ENCODE results near the gene SPEF1. TPM values are rescaled to one million over a fixed set of nuclear protein-coding genes. Genes with fewer than 3 reads are reported as not detected.

The SPEF1 gene
- total RNA-seq, 4 donors from 2014 or later: 0.14 TPM; not detected in 3

DNA sequence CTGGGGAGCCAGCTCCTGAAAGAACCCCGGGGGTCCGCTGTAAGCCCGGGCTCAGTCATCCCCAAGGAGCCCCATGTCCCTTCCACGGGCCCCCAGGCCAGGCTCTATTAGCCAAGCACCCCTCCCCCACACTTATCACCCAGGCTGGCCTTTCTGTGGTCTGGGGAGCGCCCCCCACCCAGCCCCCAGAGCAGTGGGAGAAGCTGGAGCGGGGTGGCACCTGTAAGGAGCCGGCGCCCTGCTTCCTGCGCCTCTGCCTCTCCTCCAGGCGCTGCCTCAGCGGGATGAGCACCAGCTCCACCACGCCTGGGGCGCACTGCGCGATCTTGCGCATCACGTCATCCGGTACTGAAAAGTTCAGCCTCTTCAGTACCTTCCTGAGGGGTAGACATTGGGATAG, 2.3 kb downstream of the SPEF1 start:
- WGBS, 2 donors (ENCODE audit: low coverage in 1 of 2): 49% methylated on average over 18 of the region's 18 CpGs; no CpG with 5 or more reads in 1 of the 2 donors
- no peak for DNase-seq
- Histone ChIP-seq H3K27ac (no peak overlapping the region), H3K27me3 (peaks cover 16% of the 10 kb centered on the region), H3K36me3 (no peaks in the 10 kb centered on the region), H3K4me1 (peaks cover 5 to 31% (median 26%) of the 10 kb centered on the region in 4 donors), H3K4me3 (no peak overlapping the region), H3K9me3 (no peaks in the 10 kb centered on the region)
- TF ChIP-seq EP300 (IDR thresholded peaks at IDR 0.05; ENCODE audit: low read depth): no peak
- no peak for TF ChIP-seq POLR2AphosphoS5 (IDR thresholded peaks at IDR 0.05)
- TF ChIP-seq POLR2A (IDR thresholded peaks at IDR 0.05): no peak
- TF ChIP-seq, protein P1, sequence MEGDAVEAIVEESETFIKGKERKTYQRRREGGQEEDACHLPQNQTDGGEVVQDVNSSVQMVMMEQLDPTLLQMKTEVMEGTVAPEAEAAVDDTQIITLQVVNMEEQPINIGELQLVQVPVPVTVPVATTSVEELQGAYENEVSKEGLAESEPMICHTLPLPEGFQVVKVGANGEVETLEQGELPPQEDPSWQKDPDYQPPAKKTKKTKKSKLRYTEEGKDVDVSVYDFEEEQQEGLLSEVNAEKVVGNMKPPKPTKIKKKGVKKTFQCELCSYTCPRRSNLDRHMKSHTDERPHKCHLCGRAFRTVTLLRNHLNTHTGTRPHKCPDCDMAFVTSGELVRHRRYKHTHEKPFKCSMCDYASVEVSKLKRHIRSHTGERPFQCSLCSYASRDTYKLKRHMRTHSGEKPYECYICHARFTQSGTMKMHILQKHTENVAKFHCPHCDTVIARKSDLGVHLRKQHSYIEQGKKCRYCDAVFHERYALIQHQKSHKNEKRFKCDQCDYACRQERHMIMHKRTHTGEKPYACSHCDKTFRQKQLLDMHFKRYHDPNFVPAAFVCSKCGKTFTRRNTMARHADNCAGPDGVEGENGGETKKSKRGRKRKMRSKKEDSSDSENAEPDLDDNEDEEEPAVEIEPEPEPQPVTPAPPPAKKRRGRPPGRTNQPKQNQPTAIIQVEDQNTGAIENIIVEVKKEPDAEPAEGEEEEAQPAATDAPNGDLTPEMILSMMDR (IDR thresholded peaks at IDR 0.05): no peak
- intact Hi-C loops (cut with DNase I; ENCODE audit: low total_unique reads) (no loop called here), in situ Hi-C loops (cut with MboI; ENCODE audit: low pct_ligation_motif_present in 1 of 4, low pct_unique_long_range_greater_than_20kb in 1 of 4, low sequenced_read_pairs in 3 of 4) (no loop called here)

DNA sequence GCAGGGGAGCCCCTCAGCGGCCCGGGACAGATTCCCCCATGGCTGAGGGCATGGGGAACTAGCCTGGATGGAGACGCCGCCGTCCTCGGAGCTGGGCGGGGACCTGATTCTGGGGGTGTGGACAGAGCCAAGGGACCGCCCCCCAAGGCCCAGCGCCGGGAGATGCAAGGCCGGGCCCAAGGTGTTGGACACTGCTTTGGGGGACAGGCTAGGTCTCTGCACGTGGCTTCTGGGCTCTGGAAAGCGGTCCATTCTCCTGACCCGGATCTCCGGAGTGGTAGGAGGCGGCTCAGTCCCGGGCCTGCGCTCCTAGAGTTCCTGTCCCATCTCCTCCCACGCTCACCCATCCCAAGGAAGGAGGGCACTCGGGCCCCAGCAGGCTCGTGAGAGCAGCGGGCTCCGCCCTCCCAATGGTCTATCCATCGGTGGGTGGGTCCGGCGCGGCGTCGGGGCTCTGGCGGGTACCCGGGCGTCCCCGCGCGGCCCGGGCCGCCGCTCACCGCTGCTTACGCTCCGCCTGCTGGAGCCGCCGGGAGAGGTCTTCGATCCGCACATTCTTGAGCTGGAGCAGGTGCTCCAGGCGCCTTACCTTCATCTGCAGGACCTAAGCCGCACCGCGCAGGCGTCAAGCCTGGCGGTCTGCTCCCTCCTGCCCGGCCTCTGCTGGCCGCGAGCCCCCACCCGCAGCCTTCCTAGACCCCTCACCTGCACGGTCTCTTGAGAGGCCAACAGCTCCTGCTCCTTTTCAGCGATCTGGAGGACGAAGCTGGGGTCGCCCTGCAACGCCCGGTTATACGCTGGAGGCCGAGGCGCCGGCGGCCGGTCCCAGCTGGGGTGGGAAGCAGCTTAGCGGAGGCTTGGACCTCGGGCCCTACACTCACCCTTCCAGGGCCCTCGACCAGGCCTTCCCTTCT, 3.3 kb downstream of the SPEF1 start:
- intact Hi-C loops (cut with DNase I; ENCODE audit: low total_unique reads) (no loop called here), in situ Hi-C loops (cut with MboI; ENCODE audit: low pct_ligation_motif_present in 1 of 4, low pct_unique_long_range_greater_than_20kb in 1 of 4, low sequenced_read_pairs in 3 of 4) (no loop called here)
- peak overlapping the region in 1 of 4 donors; percentile 36 for H3K27ac ChIP-seq
- DNase-seq: peak; percentile 69
- H3K27me3 ChIP-seq: peaks cover 16% of the 10 kb centered on the region
- 4% methylated on average over 40 of the region's 70 CpGs; no CpG with 5 or more reads in 1 of the 2 donors for WGBS, 2 donors (ENCODE audit: low coverage in 1 of 2)
- peak overlapping the region; percentile 22 to 51 (median 36) for H3K4me3 ChIP-seq
- no peaks in the 10 kb centered on the region for H3K9me3 ChIP-seq
- H3K36me3 ChIP-seq: no peaks in the 10 kb centered on the region
- H3K4me1 ChIP-seq: peaks cover 5 to 25% (median 19%) of the 10 kb centered on the region in 4 donors
- no peak for TF ChIP-seq EP300 (IDR thresholded peaks at IDR 0.05; ENCODE audit: low read depth)
- TF ChIP-seq, protein P1 (IDR thresholded peaks at IDR 0.05): no peak
- no peak for TF ChIP-seq POLR2AphosphoS5 (IDR thresholded peaks at IDR 0.05)
- no peak for TF ChIP-seq POLR2A (IDR thresholded peaks at IDR 0.05)

DNA sequence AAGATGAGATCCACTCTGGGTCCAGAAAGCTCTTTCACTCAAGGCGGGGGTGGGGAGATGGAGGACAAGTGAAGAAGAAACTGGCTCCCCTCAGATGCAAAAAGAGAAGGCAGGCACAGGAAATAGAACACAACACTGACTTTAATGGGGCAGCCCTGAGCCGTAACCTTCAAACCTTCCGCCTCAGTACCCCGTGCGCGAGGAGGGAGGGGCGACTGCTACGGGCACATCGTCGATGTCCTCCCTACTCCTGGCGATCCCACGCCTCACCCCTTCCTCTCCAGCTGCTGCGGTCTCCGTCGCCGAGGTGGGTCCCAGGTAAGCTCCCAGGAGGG, 3.9 kb downstream of the SPEF1 start:
- DNase-seq: no peak
- no peaks in the 10 kb centered on the region for H3K9me3 ChIP-seq
- no peaks in the 10 kb centered on the region for H3K36me3 ChIP-seq
- intact Hi-C loops (cut with DNase I; ENCODE audit: low total_unique reads) (no loop called here), in situ Hi-C loops (cut with MboI; ENCODE audit: low pct_ligation_motif_present in 1 of 4, low pct_unique_long_range_greater_than_20kb in 1 of 4, low sequenced_read_pairs in 3 of 4) (no loop called here)
- H3K4me1 ChIP-seq: peaks cover 5 to 25% (median 19%) of the 10 kb centered on the region in 4 donors
- peaks cover 16% of the 10 kb centered on the region for H3K27me3 ChIP-seq
- no peak for TF ChIP-seq POLR2A (IDR thresholded peaks at IDR 0.05)
- TF ChIP-seq, protein P1 (IDR thresholded peaks at IDR 0.05): no peak
- no peak for TF ChIP-seq EP300 (IDR thresholded peaks at IDR 0.05; ENCODE audit: low read depth)
- no peak for TF ChIP-seq POLR2AphosphoS5 (IDR thresholded peaks at IDR 0.05)
- peak overlapping the region in 1 of 4 donors; percentile 36 for H3K27ac ChIP-seq
- WGBS, 2 donors (ENCODE audit: low coverage in 1 of 2): 14 to 50% methylated on average over 2 to 16 of the region's 16 CpGs
- H3K4me3 ChIP-seq: peak overlapping the region; percentile 22 to 51 (median 36)

DNA sequence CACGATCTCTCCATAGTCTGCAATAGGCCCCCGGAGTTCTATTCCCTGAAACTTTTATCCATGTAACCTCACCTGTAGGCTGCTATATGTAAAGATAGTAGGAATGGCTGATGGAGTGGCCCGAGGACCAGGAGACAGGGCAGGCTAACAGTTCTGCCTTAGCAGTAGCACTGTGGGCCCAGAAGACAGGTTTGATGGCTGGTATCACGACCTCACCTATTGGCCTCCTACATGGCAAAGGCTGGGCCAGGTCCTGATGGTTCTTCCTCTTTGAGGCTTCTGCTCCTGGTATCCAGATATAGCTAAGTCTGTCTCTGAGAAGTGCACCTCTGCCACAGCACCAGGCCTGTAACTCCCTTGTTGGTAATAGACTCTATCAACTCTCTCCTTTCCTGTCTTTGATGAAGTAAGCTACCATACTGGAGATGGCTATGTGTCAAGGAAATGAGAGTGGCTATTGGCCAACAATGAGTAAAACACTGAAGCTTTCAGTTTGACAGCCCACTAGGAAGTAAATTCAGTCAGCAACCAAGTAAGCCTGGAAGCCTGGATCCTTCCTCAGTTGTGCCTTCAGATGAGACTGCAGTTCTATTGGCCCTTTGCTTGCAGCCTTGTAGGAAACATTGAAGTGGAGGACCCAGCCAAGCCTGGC, 5.7 kb downstream of the SPEF1 start:
- no peak for TF ChIP-seq EP300 (IDR thresholded peaks at IDR 0.05; ENCODE audit: low read depth)
- TF ChIP-seq, protein P1 (IDR thresholded peaks at IDR 0.05): no peak
- no peak for TF ChIP-seq POLR2AphosphoS5 (IDR thresholded peaks at IDR 0.05)
- no peak for TF ChIP-seq POLR2A (IDR thresholded peaks at IDR 0.05)
- in situ Hi-C loops (cut with MboI; ENCODE audit: low pct_ligation_motif_present in 1 of 4, low pct_unique_long_range_greater_than_20kb in 1 of 4, low sequenced_read_pairs in 3 of 4): no loop called here
- Histone ChIP-seq H3K36me3 (no peaks in the 10 kb centered on the region), H3K27ac (no peak overlapping the region), H3K27me3 (peaks cover 16% of the 10 kb centered on the region), H3K4me3 (no peak overlapping the region), H3K9me3 (no peaks in the 10 kb centered on the region), H3K4me1 (peaks cover 0 to 18% (median 14%) of the 10 kb centered on the region in 4 donors)
- WGBS, 2 donors (ENCODE audit: low coverage in 1 of 2): 86 to 94% methylated on average over 2 to 4 of the region's 4 CpGs
- intact Hi-C loops (cut with DNase I; ENCODE audit: low total_unique reads): no loop called here
- DNase-seq: no peak
